ENCODE data around the gene CHPT1. TPM values are rescaled to one million over a fixed set of nuclear protein-coding genes. Genes with fewer than 3 reads are reported as not detected.

The CHPT1 gene
- polyA plus RNA-seq, 1 donor from 2014 or later: 20.5 TPM

GRCh38 chr12:101685092-101685491, 12.3 kb upstream of the CHPT1 start:
- no peaks in the 10 kb centered on the region for H3F3A ChIP-seq (ENCODE audit: insufficient read depth, low read length, poor library complexity, severe bottlenecking)
- H3K9me2 ChIP-seq (ENCODE audit: insufficient read depth, low read length): no peaks in the 10 kb centered on the region
- no peaks in the 10 kb centered on the region for H3K36me3 ChIP-seq (ENCODE audit: insufficient read depth, low read length)
- no peak overlapping the region for H2AFZ ChIP-seq (ENCODE audit: low read depth, low read length)
- no peaks in the 10 kb centered on the region for H3K9me3 ChIP-seq (ENCODE audit: low read length)
- no peaks in the 10 kb centered on the region for H4K20me1 ChIP-seq (ENCODE audit: insufficient read depth)
- H3K9ac ChIP-seq (ENCODE audit: low read length): no peak overlapping the region
- H3K4me3 ChIP-seq (ENCODE audit: low read length): no peak overlapping the region
- no peak overlapping the region for H3K4me2 ChIP-seq (ENCODE audit: low read length)
- TF ChIP-seq EZH2 (IDR thresholded peaks at IDR 0.05; ENCODE audit: borderline replicate concordance, insufficient read depth, low read length, poor library complexity, severe bottlenecking) (no peak), SMC3 (conservative IDR thresholded peaks at IDR 0.05; ENCODE audit: poor library complexity) (no peak), REST (IDR thresholded peaks at IDR 0.05; ENCODE audit: borderline replicate concordance) (no peak), POLR2AphosphoS5 (IDR thresholded peaks at IDR 0.05) (no peak), TAF1 (IDR thresholded peaks at IDR 0.05; ENCODE audit: low read depth) (no peak), CTCF (IDR thresholded peaks at IDR 0.05; ENCODE audit: poor library complexity, severe bottlenecking) (no peak), EP300 (conservative IDR thresholded peaks at IDR 0.05; ENCODE audit: poor library complexity, severe bottlenecking) (no peak), RAD21 (conservative IDR thresholded peaks at IDR 0.05) (no peak), MXI1 (conservative IDR thresholded peaks at IDR 0.05; ENCODE audit: poor library complexity, severe bottlenecking) (no peak)
- no peaks in the 10 kb centered on the region for H3K79me2 ChIP-seq (replicated peaks; ENCODE audit: insufficient read depth, low read length)
- no peak overlapping the region for H3K27ac ChIP-seq (ENCODE audit: low read length)
- no peaks in the 10 kb centered on the region for H3K27me3 ChIP-seq (ENCODE audit: insufficient read depth, low read depth, low read length)

GRCh38 chr12:101686176-101686575, 11.3 kb upstream of the CHPT1 start:
- no peaks in the 10 kb centered on the region for H4K20me1 ChIP-seq (ENCODE audit: insufficient read depth)
- no peaks in the 10 kb centered on the region for H3F3A ChIP-seq (ENCODE audit: insufficient read depth, low read length, poor library complexity, severe bottlenecking)
- no peaks in the 10 kb centered on the region for H3K9me3 ChIP-seq (ENCODE audit: low read length)
- H3K27ac ChIP-seq (ENCODE audit: low read length): no peak overlapping the region
- no peak for TF ChIP-seq MXI1 (conservative IDR thresholded peaks at IDR 0.05; ENCODE audit: poor library complexity, severe bottlenecking)
- no peak for TF ChIP-seq RAD21 (conservative IDR thresholded peaks at IDR 0.05)
- TF ChIP-seq CTCF (IDR thresholded peaks at IDR 0.05; ENCODE audit: poor library complexity, severe bottlenecking): no peak
- TF ChIP-seq REST (IDR thresholded peaks at IDR 0.05; ENCODE audit: borderline replicate concordance): no peak
- TF ChIP-seq TAF1 (IDR thresholded peaks at IDR 0.05; ENCODE audit: low read depth): no peak
- TF ChIP-seq SMC3 (conservative IDR thresholded peaks at IDR 0.05; ENCODE audit: poor library complexity): no peak
- no peak for TF ChIP-seq EZH2 (IDR thresholded peaks at IDR 0.05; ENCODE audit: borderline replicate concordance, insufficient read depth, low read length, poor library complexity, severe bottlenecking)
- no peak for TF ChIP-seq POLR2AphosphoS5 (IDR thresholded peaks at IDR 0.05)
- TF ChIP-seq EP300 (conservative IDR thresholded peaks at IDR 0.05; ENCODE audit: poor library complexity, severe bottlenecking): no peak
- no peak overlapping the region for H2AFZ ChIP-seq (ENCODE audit: low read depth, low read length)
- no peak overlapping the region for H3K4me3 ChIP-seq (ENCODE audit: low read length)
- no peaks in the 10 kb centered on the region for H3K79me2 ChIP-seq (replicated peaks; ENCODE audit: insufficient read depth, low read length)
- no peaks in the 10 kb centered on the region for H3K27me3 ChIP-seq (ENCODE audit: insufficient read depth, low read depth, low read length)
- H3K9ac ChIP-seq (ENCODE audit: low read length): no peak overlapping the region
- no peaks in the 10 kb centered on the region for H3K9me2 ChIP-seq (ENCODE audit: insufficient read depth, low read length)
- H3K4me2 ChIP-seq (ENCODE audit: low read length): no peak overlapping the region
- no peaks in the 10 kb centered on the region for H3K36me3 ChIP-seq (ENCODE audit: insufficient read depth, low read length)
